Muscle layer of colon (tissue), 2 donors: Measurements from ENCODE around the gene PRR35.

Source experiments
- H3K27ac ChIP-seq: one replicate; pipeline ENCODE4 v1.7.0; 2013; ENCODE audit warnings: low read depth, mild to moderate bottlenecking, low read length, moderate library complexity
- H3K27me3 ChIP-seq, 2 donors: one replicate each; pipeline ENCODE4 v1.7.0; 2013; ENCODE audit warnings: low read length in 2 of 2, mild to moderate bottlenecking in 2 of 2; ENCODE audit not compliant: insufficient read depth in 2 of 2, control insufficient read depth in 1 of 2
- H3K36me3 ChIP-seq: one replicate; pipeline ENCODE4 v1.7.0; 2013; ENCODE audit warnings: mild to moderate bottlenecking, low read length; ENCODE audit not compliant: insufficient read depth
- H3K4me1 ChIP-seq: one replicate; pipeline ENCODE4 v1.7.0; 2013; ENCODE audit warnings: mild to moderate bottlenecking, low read length; ENCODE audit not compliant: insufficient read depth
- H3K4me3 ChIP-seq, 2 donors: one replicate each; pipeline ENCODE4 v1.7.0; 2013; ENCODE audit warnings: low read length in 2 of 2, low read depth in 1 of 2, mild to moderate bottlenecking in 1 of 2, moderate library complexity in 1 of 2
- H3K9ac ChIP-seq: one replicate; pipeline ENCODE4 v1.7.0; 2013; ENCODE audit warnings: low read length
- H3K9me3 ChIP-seq: one replicate; pipeline ENCODE4 v1.7.0; 2013; ENCODE audit warnings: mild to moderate bottlenecking, low read length
- donor health status: abdominal sarcoma.
- donor health status: Adenocarcinoma of cecum.

The PRR35 gene

GRCh38 chr16:560204-560700 is at the start of gene PRR35:
Gene PRR35 (plus strand): TSS chr16:560394. CDS start chr16:563295, 2,901 bp downstream.
- peaks cover 0 to 40% of the 10 kb centered on the region in 2 donors for H3K27me3 ChIP-seq
- no peak within 1 kb of the TSS for H3K27ac ChIP-seq
- no peak within 1 kb of the TSS for H3K4me3 ChIP-seq

GRCh38 chr16:512802-513201 is 47.4 kb upstream of the PRR35 start:
- H3K36me3 ChIP-seq, result peaks cover 18% of the 10 kb centered on the region
- H3K27me3 ChIP-seq, result no peaks in the 10 kb centered on the region
- H3K4me3 ChIP-seq, result no peak overlapping the region
- no peak overlapping the region for H3K9ac ChIP-seq
- no peaks in the 10 kb centered on the region for H3K9me3 ChIP-seq
- no peaks in the 10 kb centered on the region for H3K4me1 ChIP-seq
- no peak overlapping the region for H3K27ac ChIP-seq

More at GRCh38 chr16:560204-560700, at the start of gene PRR35:
- Histone ChIP-seq H3K36me3 (no peaks in the 10 kb centered on the region), H3K4me1 (peaks cover 2% of the 10 kb centered on the region), H3K9me3 (no peaks in the 10 kb centered on the region), H3K9ac (no peak within 1 kb of the TSS)

- Histone ChIP-seq H3K4me3 (no peak overlapping the region), H3K4me1 (no peaks in the 10 kb centered on the region), H3K36me3 (peaks cover 22% of the 10 kb centered on the region), H3K9ac (no peak overlapping the region), H3K27ac (no peak overlapping the region), H3K27me3 (no peaks in the 10 kb centered on the region), H3K9me3 (no peaks in the 10 kb centered on the region)
These were observed 46.2 kb upstream of the PRR35 start for GRCh38 chr16:513950-514349.

GRCh38 chr16:515175-515938 is 44.8 kb upstream of the PRR35 start:
- H3K27ac ChIP-seq, result no peak overlapping the region
- no peaks in the 10 kb centered on the region for H3K9me3 ChIP-seq
- H3K36me3 ChIP-seq, result peaks cover 36% of the 10 kb centered on the region
- no peaks in the 10 kb centered on the region for H3K27me3 ChIP-seq
- H3K9ac ChIP-seq, result no peak overlapping the region
- H3K4me1 ChIP-seq, result no peaks in the 10 kb centered on the region
- no peak overlapping the region for H3K4me3 ChIP-seq

- Histone ChIP-seq H3K9ac (no peak overlapping the region), H3K36me3 (peaks cover 41% of the 10 kb centered on the region), H3K4me1 (no peaks in the 10 kb centered on the region), H3K27me3 (no peaks in the 10 kb centered on the region), H3K9me3 (no peaks in the 10 kb centered on the region), H3K27ac (no peak overlapping the region), H3K4me3 (no peak overlapping the region)
These were observed 44.3 kb upstream of the PRR35 start for GRCh38 chr16:515939-516226.

GRCh38 chr16:516301-516700 is 43.9 kb upstream of the PRR35 start:
- Histone ChIP-seq H3K27ac (no peak overlapping the region), H3K36me3 (peaks cover 44% of the 10 kb centered on the region), H3K4me1 (no peaks in the 10 kb centered on the region), H3K9me3 (no peaks in the 10 kb centered on the region), H3K4me3 (no peak overlapping the region), H3K27me3 (no peaks in the 10 kb centered on the region), H3K9ac (no peak overlapping the region)

- H3K4me3 ChIP-seq, result no peak overlapping the region
- H3K4me1 ChIP-seq, result no peaks in the 10 kb centered on the region
- H3K9me3 ChIP-seq, result no peaks in the 10 kb centered on the region
- no peak overlapping the region for H3K9ac ChIP-seq
- no peaks in the 10 kb centered on the region for H3K27me3 ChIP-seq
- no peak overlapping the region for H3K27ac ChIP-seq
- peaks cover 44% of the 10 kb centered on the region for H3K36me3 ChIP-seq
These were observed 41.3 kb upstream of the PRR35 start for GRCh38 chr16:518858-519257.

- H3K4me1 ChIP-seq, result no peaks in the 10 kb centered on the region
- no peak overlapping the region for H3K27ac ChIP-seq
- peaks cover 44% of the 10 kb centered on the region for H3K36me3 ChIP-seq
- no peak overlapping the region for H3K9ac ChIP-seq
- no peak overlapping the region for H3K4me3 ChIP-seq
- no peaks in the 10 kb centered on the region for H3K9me3 ChIP-seq
- no peaks in the 10 kb centered on the region for H3K27me3 ChIP-seq
These were observed 40.8 kb upstream of the PRR35 start for GRCh38 chr16:519425-519824.

- Histone ChIP-seq H3K27ac (no peak overlapping the region), H3K9me3 (no peaks in the 10 kb centered on the region), H3K4me3 (no peak overlapping the region), H3K36me3 (peaks cover 40% of the 10 kb centered on the region), H3K9ac (no peak overlapping the region), H3K27me3 (no peaks in the 10 kb centered on the region), H3K4me1 (no peaks in the 10 kb centered on the region)
These were observed 40.1 kb upstream of the PRR35 start for GRCh38 chr16:519841-520687.

- Histone ChIP-seq H3K4me1 (peaks cover 7% of the 10 kb centered on the region), H3K9ac (no peak overlapping the region), H3K36me3 (peaks cover 32% of the 10 kb centered on the region), H3K9me3 (no peaks in the 10 kb centered on the region), H3K27ac (no peak overlapping the region), H3K4me3 (no peak overlapping the region), H3K27me3 (no peaks in the 10 kb centered on the region)
These were observed 39.3 kb upstream of the PRR35 start for GRCh38 chr16:520847-521246.

- peaks cover 15% of the 10 kb centered on the region for H3K4me1 ChIP-seq
- H3K9ac ChIP-seq, result no peak overlapping the region
- H3K4me3 ChIP-seq, result no peak overlapping the region
- H3K36me3 ChIP-seq, result peaks cover 26% of the 10 kb centered on the region
- H3K27ac ChIP-seq, result no peak overlapping the region
- H3K27me3 ChIP-seq, result no peaks in the 10 kb centered on the region
- H3K9me3 ChIP-seq, result no peaks in the 10 kb centered on the region
These were observed 38.6 kb upstream of the PRR35 start for GRCh38 chr16:521381-522210.
